Activated CD4-positive, alpha-beta T cell treated with anti-CD3 and anti-CD28 coated beads, Interleukin-2, Interleukin-6, amounts not matched to agents 100 ng/mL and 50 ng/mL, durations not matched to agents 16 hours and 8 hours (primary cell): Measurements from ENCODE around the gene MSL1.

Source experiments
- DNase-seq: peaks from one replicate; pipeline ENCODE4 v3.0.0-alpha.2; 2020

The MSL1 gene

DNA sequence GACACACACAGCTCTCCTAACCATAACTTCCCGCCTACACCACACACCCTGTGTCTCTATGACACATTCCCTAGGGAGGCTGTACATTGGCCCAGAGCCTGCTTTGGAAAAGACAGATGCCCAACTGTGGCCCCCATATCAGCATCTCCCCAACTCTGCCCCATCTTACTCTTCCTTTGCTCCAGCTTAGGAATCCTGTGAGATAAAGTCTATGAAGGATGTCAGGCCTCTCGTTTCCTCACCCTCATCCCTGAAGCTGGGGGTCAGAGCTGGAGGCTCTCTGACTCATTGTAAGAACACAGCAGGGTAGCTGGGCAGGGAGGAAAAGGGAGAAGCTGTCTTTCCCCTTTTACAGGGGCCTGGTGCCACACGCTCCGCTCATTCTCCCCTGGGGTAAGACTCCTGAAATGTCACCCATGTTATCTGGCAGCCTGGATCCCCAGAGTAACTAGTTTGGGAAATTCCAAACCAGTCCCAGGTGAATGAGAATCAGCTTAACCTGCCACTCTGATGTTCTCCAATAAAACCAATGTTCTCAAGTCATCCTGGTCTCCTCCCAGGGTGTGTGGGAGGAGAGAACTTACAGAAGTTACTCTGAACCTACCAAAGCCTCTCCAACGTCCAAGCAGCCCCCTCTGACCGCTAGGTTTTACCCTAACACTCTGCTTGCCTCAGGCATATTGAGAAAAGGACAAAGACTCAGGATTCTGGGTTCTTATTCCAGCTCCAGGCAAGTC lies 58.3 kb downstream of the MSL1 start:
- no peak for DNase-seq

DNA sequence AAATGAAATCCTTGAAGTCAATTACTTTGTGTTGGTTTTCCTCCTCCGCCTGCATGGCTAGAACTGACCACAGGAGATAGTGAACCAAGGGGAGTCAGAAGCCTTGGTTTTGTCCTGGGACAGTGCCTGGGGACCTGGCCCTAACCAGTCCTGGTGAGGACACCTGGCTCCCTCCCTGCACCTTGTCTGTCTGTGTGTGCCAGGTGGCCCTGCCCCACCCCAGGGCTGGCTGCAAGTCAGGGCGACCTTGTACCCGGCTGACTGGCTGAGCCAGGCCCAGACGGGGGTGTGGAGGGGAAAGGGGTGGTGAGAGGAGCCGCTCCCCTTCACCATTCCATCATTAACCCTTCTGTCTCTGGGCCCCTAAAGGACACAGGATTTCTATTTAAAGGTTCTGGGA lies 58.9 kb downstream of the MSL1 start:
- DNase-seq, result no peak

DNA sequence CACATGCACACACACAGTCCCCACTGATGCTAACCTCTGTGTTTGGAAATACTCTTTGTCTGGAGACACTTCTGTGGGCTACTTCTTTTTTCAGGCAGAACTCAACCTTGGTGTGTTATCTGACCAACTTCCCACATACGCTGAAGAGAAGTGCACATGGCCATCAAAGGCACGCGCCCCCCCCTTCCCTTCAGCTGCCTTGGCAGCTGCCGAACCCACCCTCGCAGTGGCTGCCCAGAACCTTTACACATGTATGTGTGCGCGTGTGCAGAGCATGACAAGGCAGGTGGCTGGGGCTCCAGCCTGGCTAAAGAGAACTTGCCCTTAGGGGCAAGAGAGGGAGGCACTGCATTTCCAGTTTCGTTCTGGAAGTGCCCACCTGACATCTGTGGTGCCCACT lies 59.4 kb downstream of the MSL1 start:
- no peak for DNase-seq

DNA sequence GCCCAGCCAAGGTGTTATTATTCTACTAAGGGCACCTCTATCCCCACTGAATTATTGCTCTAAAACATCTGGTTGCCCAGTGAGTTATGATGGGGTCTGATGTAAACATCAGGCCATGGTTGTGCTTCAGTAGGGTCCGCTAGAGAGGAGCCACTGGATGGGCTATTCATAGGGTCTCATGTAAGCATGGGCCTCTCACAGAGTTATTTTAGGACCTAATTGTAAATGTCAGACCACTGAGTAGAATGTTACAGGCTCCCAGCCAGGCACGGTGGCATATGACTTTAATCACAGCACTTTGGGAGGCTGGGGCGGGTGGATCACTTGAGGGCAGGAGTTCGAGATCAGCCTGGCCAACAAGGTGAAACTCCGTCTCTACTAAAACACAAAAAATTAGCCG lies 60.8 kb downstream of the MSL1 start:
- DNase-seq, result no peak
